Nephron (organoid): Measurements from ENCODE around the gene PROSER3.

Experiments
- H3K27ac Mint-ChIP-seq, 3 experiments: 2 replicates each; pipeline ENCODE4 v1.8.0; 2020; ENCODE audit warnings: mixed read lengths in 3 of 3, mild to moderate bottlenecking in 2 of 3, moderate library complexity in 1 of 3
- H3K27me3 Mint-ChIP-seq: 2 replicates; pipeline ENCODE4 v1.8.0; 2021; ENCODE audit warnings: low read depth, mild to moderate bottlenecking, moderate library complexity, mixed read lengths
- H3K36me3 Mint-ChIP-seq: 2 replicates; pipeline ENCODE4 v1.8.0; 2020; ENCODE audit warnings: low read depth, mixed read lengths
- H3K4me1 Mint-ChIP-seq: 2 replicates; pipeline ENCODE4 v1.8.0; 2020; ENCODE audit warnings: mixed read lengths
- H3K4me3 Mint-ChIP-seq, 3 experiments: 2 replicates each; pipeline ENCODE4 v1.8.0; 2020; ENCODE audit warnings: mild to moderate bottlenecking in 3 of 3, mixed read lengths in 3 of 3, moderate library complexity in 2 of 3
- H3K9me3 Mint-ChIP-seq: 2 replicates; pipeline ENCODE4 v1.8.0; 2020; ENCODE audit warnings: mixed read lengths
- CTCF ChIP-seq, 3 experiments: fragments of 200-600 bp; sonication (generic); IDR thresholded peaks; one replicate each; pipeline ENCODE4 v1.5.0; 2021; ENCODE audit warnings: antibody characterized with exemption in 3 of 3; ENCODE audit not compliant: unreplicated experiment in 3 of 3

The PROSER3 gene

GRCh38 chr19:35805526-35806102 lies 47.6 kb downstream of the PROSER3 start:
- Mint-ChIP-seq H3K27ac (no peak overlapping the region), H3K4me1 (no peaks in the 10 kb centered on the region), H3K9me3 (peaks cover 4% of the 10 kb centered on the region), H3K36me3 (peaks cover 4% of the 10 kb centered on the region), H3K27me3 (peaks cover 43% of the 10 kb centered on the region), H3K4me3 (no peak overlapping the region)
- TF ChIP-seq CTCF (IDR thresholded peaks at IDR 0.05; ENCODE audit: unreplicated experiment in 3 of 3) = no peak

- Mint-ChIP-seq H3K27me3 (peaks cover 43% of the 10 kb centered on the region), H3K4me3 (no peak overlapping the region), H3K9me3 (peaks cover 3% of the 10 kb centered on the region), H3K27ac (no peak overlapping the region), H3K36me3 (peaks cover 3% of the 10 kb centered on the region), H3K4me1 (no peaks in the 10 kb centered on the region)
- no peak for TF ChIP-seq CTCF (IDR thresholded peaks at IDR 0.05; ENCODE audit: unreplicated experiment in 3 of 3)
Observed at GRCh38 chr19:35806597-35806996, 48.6 kb downstream of the PROSER3 start.

- H3K9me3 Mint-ChIP-seq = no peaks in the 10 kb centered on the region
- H3K27me3 Mint-ChIP-seq = peaks cover 43% of the 10 kb centered on the region
- no peaks in the 10 kb centered on the region for H3K36me3 Mint-ChIP-seq
- no peak for TF ChIP-seq CTCF (IDR thresholded peaks at IDR 0.05; ENCODE audit: unreplicated experiment in 3 of 3)
- H3K4me1 Mint-ChIP-seq = no peaks in the 10 kb centered on the region
- H3K27ac Mint-ChIP-seq = no peak overlapping the region
- no peak overlapping the region for H3K4me3 Mint-ChIP-seq
Observed at GRCh38 chr19:35807633-35808032, 49.7 kb downstream of the PROSER3 start.

GRCh38 chr19:35811317-35812219 lies 53.6 kb downstream of the PROSER3 start:
- TF ChIP-seq CTCF (IDR thresholded peaks at IDR 0.05; ENCODE audit: unreplicated experiment in 3 of 3) = no peak
- H3K9me3 Mint-ChIP-seq = no peaks in the 10 kb centered on the region
- H3K4me3 Mint-ChIP-seq = peak overlapping the region in 1 of 3 experiments; percentile 43
- peaks cover 29% of the 10 kb centered on the region for H3K27me3 Mint-ChIP-seq
- H3K4me1 Mint-ChIP-seq = no peaks in the 10 kb centered on the region
- no peak overlapping the region for H3K27ac Mint-ChIP-seq
- H3K36me3 Mint-ChIP-seq = no peaks in the 10 kb centered on the region

- TF ChIP-seq CTCF (IDR thresholded peaks at IDR 0.05; ENCODE audit: unreplicated experiment in 3 of 3) = no peak
- no peaks in the 10 kb centered on the region for H3K9me3 Mint-ChIP-seq
- peak within 1 kb of the TSS in 1 of 3 experiments; percentile 49 for H3K27ac Mint-ChIP-seq
- H3K36me3 Mint-ChIP-seq = no peaks in the 10 kb centered on the region
- no peaks in the 10 kb centered on the region for H3K4me1 Mint-ChIP-seq
- peaks cover 28% of the 10 kb centered on the region for H3K27me3 Mint-ChIP-seq
- H3K4me3 Mint-ChIP-seq = peak within 1 kb of the TSS in 1 of 3 experiments; percentile 47
Observed at GRCh38 chr19:35812220-35813042, 54.5 kb downstream of the PROSER3 start, which contains the start of gene PRODH2. TSS of gene PRODH2 (minus strand) at chr19:35812845. CDS start at chr19:35812805, 40 bp downstream.
